GM12873 (cell line): ENCODE results near the gene TSHZ1.

Source experiments
- TF ChIP-seq, protein P1 (sequence below): IDR thresholded peaks from 2 replicates; pipeline ENCODE4 v1.5.1; 2012; ENCODE audit warnings: low read depth, mild to moderate bottlenecking, moderate library complexity, low read length, control low read depth; ENCODE audit not compliant: insufficient read depth; ENCODE audit errors: missing control alignments

TSHZ1 gene

DNA sequence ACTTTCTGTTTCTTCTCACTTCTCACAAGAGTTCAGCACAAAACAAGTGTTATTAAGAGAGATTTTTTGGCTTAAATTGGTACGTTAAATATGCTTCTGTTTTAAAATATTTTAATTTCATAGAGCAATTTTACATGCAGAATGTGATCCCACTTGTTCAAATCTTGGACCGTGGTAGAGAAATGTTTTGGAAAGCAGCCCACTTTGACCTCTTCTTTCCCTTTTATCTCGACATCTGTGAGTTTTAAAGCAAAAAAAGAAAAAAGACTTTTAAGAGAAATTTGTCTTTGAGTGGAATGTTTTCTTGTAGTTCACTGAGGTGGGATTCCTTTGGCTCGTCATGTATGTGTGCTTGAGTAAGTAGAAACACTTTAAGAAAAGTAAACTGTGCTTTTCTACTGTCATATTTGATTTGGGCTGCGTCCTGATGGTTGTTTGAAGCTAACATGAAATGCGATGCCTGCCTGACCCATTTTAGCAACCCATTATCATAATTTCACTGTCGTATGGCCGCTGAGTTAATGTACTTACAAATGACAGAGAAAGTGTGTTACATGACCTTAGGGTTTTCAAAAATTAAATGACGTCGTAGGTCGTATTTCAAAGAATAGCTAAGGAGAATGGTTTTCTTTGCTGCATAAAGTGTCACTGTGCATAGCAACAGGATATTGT lies 54.5 kb downstream of the TSHZ1 start:
- TF ChIP-seq, protein P1, sequence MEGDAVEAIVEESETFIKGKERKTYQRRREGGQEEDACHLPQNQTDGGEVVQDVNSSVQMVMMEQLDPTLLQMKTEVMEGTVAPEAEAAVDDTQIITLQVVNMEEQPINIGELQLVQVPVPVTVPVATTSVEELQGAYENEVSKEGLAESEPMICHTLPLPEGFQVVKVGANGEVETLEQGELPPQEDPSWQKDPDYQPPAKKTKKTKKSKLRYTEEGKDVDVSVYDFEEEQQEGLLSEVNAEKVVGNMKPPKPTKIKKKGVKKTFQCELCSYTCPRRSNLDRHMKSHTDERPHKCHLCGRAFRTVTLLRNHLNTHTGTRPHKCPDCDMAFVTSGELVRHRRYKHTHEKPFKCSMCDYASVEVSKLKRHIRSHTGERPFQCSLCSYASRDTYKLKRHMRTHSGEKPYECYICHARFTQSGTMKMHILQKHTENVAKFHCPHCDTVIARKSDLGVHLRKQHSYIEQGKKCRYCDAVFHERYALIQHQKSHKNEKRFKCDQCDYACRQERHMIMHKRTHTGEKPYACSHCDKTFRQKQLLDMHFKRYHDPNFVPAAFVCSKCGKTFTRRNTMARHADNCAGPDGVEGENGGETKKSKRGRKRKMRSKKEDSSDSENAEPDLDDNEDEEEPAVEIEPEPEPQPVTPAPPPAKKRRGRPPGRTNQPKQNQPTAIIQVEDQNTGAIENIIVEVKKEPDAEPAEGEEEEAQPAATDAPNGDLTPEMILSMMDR: no peak

DNA sequence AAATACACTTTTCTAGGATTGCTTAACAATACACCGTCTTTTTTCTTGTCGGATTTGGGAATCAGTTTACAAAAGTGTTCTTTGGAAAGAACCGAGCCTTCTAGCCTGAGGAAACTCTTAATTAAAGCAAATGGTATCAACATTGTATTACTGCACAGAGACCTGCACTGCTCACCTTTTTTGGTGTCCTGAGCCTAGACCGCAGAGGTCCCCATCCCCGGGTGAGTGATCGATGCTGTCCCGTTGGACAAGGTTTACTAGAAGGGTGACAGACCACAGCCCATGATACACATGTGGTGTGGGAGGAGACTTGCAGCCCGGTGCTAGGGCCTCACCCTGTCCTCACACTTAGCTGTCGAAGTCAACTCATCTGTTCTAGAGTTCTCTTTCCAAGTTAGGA lies 55.3 kb downstream of the TSHZ1 start:
- TF ChIP-seq, protein P1: no peak

DNA sequence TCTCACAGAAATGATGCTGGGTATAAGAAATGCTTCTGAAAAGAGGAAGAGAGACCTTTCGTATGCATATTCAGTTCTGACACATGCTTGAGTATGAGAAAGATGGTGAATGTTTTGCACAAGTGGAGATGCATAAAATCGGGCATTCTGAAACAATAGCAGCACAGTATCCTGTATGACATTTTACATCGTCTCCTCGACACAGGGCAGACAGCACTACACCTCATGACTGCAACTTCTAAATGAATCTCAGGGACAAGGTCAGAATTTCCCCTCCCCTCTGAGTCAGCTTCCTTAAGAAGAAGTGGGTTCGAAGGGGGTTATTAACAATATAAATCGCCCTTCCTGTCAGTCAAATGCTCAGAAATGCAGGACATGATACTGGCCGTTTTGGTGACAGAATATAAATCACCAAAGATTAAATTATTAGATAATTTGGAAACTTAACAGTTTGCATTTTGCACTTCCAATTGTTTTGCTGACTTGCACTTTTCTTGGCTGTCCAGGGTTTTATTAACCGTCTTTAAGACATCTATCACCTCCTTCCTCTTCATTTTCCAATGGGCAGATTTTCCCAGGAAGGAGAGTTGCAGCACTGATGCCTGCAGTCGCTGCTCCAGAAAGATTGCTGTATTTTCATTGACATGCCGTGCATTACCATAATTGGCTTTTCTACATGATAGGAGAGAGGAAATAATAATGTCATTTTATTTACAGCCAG lies 57.2 kb downstream of the TSHZ1 start:
- TF ChIP-seq, protein P1: no peak

DNA sequence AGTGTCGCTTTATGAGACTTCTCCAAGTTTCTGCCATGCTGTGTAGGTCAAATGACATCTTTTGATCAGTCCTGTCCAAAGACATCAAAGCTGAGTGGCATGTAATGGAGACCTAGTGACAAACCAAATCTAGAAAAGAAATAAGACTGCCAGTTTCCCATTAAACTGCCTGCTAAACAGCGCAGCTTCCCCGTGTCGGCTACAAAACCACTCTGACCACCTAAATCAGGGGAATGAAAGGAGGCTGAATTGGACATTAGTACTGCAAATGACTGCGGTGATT lies 57.7 kb downstream of the TSHZ1 start:
- TF ChIP-seq, protein P1: no peak

DNA sequence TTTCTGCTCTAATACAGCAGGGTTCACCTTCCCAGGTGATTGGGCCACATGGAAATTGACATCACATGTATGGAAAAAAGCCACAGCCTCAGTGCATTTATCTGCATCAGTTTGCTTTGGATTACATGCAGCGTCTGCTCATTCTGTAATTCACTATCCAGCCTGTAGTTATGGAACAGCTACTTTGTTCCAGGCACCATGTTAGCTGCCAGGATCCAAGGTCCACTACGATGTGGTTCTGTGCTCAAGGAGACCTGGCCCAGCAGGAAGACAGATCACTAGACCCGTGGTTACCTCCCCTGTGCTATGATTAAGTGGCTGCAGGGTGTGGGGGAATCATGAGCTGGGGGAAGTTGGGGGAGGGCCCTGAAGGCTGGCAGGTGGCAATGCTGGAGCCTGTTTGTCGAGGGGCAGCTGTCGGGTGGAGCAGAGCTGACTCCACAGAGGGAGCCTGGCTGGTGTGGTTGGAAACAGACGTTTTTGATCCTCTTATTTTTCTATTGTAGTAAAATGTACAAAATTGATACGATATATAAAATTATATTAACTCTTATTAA lies 58.6 kb downstream of the TSHZ1 start:
- TF ChIP-seq, protein P1: no peak

DNA sequence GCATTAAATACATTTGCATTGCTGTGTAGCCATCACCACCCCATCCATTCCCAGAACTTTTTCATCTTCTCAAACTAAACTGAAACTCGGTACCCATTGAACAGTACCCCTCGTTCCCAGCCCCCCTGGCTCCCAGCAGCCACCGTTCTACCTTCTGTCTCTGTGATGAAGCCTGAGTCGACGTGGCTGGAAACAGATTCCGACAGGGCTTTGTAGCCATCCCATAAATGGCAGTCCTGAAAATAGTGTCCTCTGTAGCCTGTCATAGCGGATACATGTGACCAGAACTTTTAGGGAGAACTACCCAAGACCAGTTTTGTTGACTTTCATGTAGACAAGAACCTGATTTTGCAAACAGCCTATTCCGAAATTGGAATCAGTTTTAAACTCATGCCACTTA lies 59.1 kb downstream of the TSHZ1 start:
- TF ChIP-seq, protein P1: no peak

DNA sequence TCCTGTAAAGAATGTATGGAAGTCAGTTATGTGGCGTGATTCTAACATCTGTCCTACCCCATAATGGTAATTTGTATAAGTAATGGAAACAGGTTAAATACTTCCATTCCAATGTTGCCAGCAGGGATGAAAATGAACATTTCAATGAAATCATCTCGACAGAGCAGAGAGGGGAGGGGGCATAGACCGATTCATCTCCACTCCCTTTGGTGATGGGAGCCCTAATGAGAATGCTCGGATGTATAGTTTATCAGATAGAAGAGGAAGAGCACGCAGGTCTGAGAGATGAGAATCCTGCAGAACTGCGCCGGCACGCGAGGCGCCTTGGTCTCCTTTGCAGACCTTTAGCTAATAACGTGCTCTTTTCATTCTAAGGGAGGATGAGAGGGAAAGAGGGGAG lies 61.4 kb downstream of the TSHZ1 start:
- TF ChIP-seq, protein P1: no peak
